Posterior vena cava (tissue), 2 donors: ENCODE results near the gene PCCA. TPM values are rescaled to one million over a fixed set of nuclear protein-coding genes. Genes with fewer than 3 reads are reported as not detected.
"Not testable (repeated sequence)": the region's sequence is repeated elsewhere in the genome, so short reads cannot be mapped to it uniquely, and the experiment has no call there.

Experiments used
- DNase-seq: peaks from one replicate; pipeline ENCODE4 v3.0.0-alpha.2; 2020; ENCODE audit warnings: low spot score
- intact Hi-C, 2 donors: fragments of 100-400 bp; cut with DNase I; formaldehyde crosslinking; loops; one replicate each; pipeline versions ENCODE4 v1.14.1 to v1.14.2; 2022 to 2023
- total RNA-seq, 2 donors: library from RNA; stranded (reverse); fragmentation: NEBNext Ultra II Directional; extraction: Animal tissue kit (Norgen Biotek cat#: 25700); gene quantifications; one replicate each; pipeline ENCODE4 v1.2.1, GENCODE V29; 2021
- donor health status: DM: yes; HTN: yes; CAD: no.
- donor health status: DM: yes; HTN: yes; CAD: no.

PCCA gene
- total RNA-seq, 2 donors from 2014 or later: 32.0 to 34.5 TPM

DNA sequence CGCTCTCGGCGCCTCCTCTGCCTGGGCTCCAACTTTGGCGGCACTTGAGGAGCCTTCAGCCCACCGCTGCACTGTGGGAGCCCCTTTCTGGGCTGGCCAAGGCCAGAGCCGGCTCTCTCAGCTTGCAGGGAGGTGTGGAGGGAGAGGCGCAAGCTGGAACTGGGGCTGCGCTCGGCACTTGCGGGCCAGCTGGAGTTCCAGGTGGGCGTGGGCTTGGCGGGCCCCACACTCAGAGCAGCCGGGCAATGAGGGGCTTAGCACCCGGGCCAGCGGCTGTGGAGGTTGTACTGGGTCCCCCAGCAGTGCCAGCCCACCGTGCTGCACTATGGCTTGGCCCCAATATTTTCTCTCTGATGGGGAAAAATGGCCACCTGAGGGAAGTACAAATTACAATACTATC is 193.4 kb downstream of the PCCA start:
- DNase-seq, intact Hi-C loops: not testable (repeated sequence)

DNA sequence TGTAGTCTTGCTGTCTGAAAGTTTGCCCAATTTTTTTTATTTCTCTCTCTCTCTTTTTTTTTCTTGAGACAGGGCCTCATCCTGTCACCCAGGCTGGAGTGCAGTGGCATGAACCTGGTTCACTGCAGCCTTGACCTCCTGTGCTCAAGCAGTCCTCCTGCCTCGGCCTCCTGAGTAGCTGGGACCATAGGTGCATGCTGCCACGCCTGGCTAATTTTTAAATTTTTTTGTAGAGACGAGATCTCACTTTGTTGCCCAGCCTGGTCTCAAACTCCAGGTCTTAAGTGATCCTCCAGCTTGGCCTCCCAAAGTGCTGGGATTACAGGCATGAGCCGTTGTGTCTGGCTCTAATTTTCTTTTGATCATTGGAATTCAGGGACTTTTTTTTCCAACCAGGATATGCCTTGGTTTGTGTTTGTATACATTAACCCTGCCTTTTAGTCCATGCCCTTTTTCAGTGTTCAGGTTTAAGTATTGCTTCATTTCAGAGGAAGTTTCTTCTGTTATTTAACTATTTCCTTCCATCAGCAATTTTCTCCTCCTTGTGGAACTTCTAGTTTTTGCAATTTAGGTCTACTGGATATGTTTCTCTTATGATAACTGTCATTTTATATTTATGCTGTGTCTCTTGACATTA is 201.4 kb downstream of the PCCA start:
- intact Hi-C loops: no loop called here
- DNase-seq: no peak

DNA sequence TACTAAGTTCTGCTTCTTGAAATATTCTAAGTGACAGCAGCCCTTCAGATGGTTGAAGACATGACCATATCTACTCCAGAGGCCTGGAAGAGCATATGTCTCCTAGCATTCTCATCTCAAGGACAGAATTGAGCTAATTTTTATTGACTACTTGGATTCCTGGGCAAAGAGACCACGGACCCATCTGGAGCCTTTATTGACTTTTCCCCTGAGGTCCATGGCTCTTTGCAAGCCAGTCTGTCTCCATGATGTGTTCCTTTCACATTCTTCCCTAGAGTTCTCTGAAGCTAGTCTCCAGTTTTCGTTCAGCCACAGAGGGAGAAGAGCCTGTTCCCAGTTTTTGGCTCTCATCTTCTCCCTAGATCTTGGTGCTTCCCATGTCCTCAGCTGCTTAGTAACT is 202.7 kb downstream of the PCCA start:
- intact Hi-C loops: no loop called here
- no peak for DNase-seq

DNA sequence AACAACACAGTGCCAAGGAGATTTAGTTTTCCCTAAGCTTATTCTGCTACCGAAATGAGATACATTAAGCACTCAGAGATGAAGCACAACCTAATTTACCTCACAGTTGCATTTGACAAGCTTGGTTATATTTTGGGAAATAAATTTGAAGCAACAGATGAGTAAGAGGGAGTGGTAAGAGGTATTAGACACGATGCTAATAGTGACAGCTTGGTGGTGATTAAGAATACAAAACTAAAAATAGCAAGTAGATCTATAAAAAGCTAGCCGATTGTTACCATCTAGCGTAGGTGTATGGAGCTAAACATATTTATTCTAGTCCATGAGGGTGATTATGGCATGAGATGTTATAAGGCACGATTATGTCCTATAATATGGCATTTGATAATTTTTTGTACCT is 208.5 kb downstream of the PCCA start:
- DNase-seq: no peak
- intact Hi-C loops: no loop called here

DNA sequence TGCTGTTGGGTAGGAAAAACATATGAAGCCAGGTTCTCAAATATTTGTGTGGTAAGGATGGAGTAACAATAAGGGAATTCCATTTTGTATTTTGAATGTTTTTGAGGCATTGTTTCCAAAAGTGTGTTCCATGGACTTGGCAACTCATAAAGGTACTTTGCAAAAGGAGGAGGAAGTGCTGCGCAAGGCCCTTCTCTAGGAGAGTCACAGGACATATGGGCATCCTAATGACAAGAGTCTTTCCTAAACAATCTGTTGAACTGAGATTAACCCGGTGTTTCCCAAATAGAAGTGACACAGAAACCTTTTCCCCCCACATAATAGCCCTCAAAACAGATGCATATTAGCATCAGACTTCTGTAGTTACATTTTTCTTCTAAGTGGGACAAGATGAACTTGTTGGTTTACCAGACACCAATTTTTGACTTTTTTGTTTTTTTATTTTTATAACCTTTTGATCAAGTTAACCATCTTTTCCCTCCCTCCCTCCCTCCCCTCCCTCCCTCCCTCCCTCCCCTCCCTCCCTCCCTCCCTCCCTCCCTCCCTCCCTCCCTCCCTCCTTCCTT is 209.3 kb downstream of the PCCA start:
- intact Hi-C loops: no loop called here
- no peak for DNase-seq

DNA sequence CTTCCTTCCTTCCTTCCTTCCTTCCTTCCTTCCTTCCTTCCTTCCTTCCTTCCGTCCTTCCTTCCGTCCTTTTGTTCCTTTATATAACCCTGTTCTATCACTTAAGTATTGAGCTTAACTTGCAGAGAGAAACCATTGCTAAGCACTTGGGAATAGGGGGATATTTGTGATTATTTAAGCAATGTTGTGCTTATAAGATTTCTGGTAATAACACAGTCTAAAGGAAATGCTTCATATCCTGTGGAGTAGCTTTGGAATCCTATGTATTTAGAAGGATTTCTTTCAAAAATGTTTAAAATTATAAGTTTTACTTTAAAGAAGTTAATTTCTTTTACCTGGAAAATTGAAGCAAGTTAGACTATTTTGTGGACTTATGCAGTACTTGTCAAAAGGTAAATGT is 209.8 kb downstream of the PCCA start:
- intact Hi-C loops: no loop called here
- DNase-seq: no peak

DNA sequence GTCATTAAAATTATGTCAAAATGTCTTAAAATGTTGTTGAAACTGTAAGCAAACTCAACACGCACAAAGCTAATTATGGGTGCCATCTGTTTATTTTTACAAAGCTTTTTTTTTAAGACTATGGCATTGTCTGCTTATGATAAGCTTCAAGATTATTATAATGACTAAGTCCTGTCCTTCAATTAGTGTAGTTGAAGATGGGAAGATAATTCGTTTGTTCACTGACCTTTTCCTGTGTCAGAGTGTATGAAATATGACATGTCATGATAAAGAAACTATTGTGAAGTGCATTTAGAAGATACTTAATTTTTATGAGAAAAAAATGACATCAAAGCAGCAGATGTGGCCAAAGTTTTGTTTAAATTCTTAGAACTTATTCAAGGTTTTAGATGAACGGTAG is 211.3 kb downstream of the PCCA start:
- DNase-seq: no peak
- intact Hi-C loops: no loop called here

DNA sequence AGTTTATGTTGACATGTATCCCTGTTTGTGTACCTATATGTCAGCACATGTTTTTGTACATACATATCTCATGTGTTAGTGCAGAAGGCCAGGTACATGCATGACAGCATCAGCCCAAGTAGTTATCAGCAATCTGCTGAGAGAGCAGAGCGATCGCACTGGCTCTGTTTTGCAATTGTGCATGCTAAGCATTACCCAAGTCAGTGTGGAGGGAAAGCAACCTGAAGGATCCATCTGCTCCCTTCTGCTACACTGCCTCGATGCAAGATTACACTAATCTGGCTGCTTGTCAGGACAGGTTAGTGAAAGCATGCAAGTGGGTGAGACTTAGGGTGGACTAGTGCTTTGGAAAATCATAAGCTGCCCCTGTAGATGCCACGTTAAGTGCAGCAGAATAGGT is 211.8 kb downstream of the PCCA start:
- intact Hi-C loops: no loop called here
- no peak for DNase-seq

DNA sequence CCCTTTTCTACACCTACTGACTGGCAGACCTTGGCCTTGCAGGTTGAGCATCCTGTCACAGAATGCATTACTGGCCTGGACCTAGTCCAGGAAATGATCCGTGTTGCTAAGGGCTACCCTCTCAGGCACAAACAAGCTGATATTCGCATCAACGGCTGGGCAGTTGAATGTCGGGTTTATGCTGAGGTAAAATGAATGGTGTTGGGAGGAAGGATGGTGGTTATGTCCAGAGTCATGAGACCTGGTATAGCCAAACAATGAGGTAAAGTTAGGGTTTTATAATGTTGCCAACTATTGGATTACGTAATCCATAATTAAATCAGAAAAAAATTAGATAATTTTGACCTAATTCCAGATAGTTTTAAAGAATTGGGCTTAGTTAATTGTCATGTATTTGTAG is 212.5 kb downstream of the PCCA start:
- intact Hi-C loops: no loop called here
- DNase-seq: no peak

DNA sequence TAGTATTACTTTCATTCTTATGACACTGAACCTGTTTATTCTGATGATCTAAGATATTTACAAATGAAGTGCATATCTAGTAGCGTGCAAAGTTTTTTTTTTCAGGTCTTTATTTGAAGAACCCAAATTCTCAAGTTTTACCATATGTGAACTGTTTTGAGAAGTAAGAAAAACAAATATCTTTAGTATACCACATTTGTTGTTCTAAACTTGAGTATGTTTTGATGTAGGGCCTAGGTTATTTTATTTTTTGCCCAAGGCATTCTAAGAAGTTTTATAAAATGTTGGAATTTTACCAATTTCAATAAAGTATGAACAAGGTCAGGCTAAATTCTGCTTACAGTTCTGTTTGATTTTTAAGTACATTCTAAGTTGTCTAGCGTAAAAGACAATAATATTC is 213.5 kb downstream of the PCCA start:
- no peak for DNase-seq
- intact Hi-C loops: no loop called here

DNA sequence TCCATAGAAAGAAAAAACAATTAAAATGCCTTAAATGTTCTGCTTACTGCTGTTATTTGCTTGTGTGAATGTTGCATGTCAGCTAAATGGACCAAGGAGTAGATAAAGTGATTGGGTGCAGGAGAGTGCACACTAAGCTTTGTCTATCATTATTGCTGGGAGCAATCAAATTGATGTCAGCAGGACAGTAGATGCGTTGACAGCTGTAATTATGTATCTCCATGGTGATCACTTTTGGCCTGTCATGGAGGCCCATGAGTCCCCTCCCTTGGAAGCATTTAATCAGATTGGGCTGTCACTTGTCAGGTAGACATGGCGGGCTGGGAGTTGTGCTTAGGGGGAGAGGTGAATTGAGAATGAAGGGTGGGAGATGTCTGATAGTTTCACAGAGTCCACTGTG is 215.3 kb downstream of the PCCA start:
- DNase-seq: no peak

DNA sequence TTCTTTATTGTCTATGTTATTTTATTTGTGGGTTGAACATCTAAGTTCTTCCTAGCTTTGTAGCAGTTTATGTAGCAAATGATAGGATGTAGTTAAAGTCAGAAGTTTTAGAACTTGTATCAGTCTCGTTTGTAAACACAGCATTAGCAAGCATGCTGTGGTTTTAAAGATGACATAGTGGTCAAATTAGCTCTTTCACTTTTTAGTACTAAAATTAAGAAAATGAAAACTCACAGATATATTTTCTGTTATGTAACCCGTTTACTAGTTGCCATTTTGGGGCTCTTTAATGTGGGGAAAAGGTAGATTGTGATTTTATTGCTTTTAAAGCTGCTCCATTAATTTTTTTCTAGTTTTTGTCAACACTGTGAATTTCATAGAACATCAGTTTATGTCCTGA is 216.5 kb downstream of the PCCA start:
- intact Hi-C loops: no loop called here
- no peak for DNase-seq

More for the DNA sequence above, 215.3 kb downstream of the PCCA start:
- intact Hi-C loops: no loop called here

DNA sequence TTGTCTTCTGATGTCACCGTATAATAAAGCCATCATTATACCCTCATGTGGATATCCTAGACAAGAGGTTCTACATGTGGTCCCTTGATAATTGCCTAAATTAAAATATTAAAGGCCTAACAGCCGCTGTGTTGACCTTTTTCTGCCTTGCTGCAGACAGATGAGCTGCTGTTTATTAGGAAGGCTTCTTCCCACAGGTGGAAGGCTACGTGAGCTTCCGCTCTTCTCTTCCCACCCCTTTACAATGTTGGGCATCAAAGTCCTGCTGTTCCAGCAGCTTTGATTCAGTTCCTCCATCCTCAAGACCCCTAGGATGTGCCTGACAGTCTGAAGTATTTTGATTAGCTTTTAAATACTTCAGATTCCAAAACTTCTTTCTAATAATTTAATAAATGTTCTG is 217.1 kb downstream of the PCCA start:
- intact Hi-C loops: no loop called here
- no peak for DNase-seq

DNA sequence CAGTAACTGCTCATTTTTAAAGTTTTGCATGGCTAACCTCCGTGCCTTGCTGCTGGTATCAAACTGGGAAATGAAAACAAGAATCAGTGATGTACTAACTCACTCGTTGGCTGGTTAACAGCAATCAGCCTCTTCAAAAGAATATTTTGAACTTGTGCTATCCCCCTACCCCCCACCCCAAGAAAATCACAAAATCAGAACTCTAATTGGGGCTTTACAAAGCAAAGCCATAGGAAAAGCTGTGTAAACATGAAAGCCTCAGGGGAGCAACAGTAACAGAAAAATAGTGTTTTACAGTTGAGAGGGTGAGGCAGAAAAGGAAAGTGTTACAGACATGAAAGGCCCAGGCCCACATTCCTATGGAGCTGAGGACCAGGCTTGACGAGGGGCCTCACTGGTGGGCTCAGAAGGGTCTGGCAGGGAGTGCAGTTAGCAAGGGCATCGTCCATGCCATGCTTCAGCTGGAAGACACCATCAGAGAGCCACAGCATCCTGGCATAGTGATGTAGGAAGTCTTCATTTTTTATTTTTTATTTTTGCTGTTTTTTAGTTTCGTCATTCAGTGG is 217.6 kb downstream of the PCCA start:
- no peak for DNase-seq
- intact Hi-C loops: no loop called here

DNA sequence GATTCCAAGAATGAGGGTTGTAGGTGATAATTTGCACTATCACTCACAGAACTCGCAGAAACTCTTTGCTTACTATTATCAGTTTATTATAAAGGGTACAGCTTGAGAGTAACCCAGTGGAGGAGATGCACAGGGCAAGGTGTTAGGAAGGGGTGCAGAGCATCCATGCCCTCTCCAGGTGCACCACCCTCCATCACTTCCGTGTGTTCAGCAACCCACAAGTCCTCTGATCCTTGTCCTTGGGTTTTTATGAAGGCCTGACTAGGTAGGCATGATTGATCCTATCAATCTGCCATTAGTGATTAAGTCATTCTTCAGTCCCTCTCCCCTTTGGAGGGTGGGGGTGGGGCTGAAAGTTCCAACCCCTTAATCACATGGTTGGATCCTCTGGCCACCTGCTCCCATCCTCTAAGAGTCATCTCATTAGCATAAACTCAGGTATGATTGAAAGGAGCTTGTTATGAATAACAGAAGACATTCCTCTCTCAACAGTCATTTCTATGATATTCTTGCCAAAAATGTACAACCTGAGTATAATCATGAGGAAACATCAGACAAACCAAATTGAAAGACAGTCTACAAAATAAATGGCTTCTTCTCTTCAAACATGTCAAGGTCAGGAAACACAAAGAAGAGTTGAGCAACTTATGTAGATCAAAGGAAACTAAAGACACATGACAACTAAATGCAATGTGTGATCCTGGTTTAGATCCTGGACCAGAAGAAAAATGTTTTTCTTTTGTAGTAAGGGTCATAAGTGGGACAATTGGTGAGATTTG is 225.4 kb downstream of the PCCA start:
- DNase-seq: no peak
- intact Hi-C loops: no loop called here

DNA sequence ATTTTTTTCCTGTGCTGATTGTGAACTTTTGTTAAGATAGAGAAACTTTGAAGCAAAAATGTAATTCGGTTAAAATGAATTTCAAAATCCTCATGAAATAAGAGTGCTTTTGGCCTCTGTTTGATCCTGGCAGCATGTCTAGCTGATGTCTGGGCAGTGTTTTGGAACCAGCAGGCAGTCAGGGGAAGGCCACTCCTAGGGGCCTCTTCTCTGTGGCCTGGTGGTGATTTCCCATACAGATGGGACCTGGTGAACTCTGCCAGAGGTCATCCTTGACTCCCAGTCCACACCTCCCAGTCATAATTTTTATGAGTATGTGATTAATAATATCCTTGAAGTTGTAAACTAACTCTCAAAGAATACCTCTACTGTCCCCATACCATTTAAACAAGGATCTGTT is 226.6 kb downstream of the PCCA start:
- no peak for DNase-seq
- intact Hi-C loops: no loop called here

DNA sequence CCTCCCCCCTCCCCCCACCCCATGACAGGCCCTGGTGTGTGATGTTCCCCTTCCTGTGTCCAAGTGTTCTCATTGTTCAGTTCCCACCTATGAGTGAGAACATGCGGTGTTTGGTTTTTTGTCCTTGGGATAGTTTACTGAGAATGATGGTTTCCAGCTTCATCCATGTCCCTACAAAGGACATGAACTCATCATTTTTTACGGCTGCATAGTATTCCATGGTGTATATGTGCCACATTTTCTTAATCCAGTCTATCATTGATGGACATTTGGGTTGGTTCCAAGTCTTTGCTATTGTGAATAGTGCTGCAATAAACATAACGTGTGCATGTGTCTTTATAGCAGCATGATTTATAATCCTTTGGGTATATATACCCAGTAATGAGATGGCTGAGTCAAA is 229.6 kb downstream of the PCCA start:
- DNase-seq, intact Hi-C loops: not testable (repeated sequence)

DNA sequence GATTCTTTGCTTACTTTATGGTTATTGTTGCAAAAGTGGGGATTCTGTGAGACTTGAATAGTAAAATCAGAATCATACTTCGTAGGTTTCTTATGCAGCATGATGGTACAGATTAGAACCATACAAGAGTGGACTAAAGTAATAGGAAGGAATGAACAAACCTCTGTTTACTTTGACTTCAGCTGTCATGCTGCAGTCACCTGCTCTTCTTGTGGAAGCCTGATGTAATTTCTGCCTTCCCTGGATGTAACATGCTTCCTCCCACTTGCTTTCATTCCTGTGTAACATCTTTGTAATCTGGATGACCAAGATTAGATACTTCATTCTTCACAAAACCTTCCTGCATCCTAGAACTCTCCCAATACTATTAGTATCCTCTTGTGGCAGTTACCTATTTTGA is 235.0 kb downstream of the PCCA start:
- DNase-seq: no peak
- intact Hi-C loops: no loop called here

DNA sequence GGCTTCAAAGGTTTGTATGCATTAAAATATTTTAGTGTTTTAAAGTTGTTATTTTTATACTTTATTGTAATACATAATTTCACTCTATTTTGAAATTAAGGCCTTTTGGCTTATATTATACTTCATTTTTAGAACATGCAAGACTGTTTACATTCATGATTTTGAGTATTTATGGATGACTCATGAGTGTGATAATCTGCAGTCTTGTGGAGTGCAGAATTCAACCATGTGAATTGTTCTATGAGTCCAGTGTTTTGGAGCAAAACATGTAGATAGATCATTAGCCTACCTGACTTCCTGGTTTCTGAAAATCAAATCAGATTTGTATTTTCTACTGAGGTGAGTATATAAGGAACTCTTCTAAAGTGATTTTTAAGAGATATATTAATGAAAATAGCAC is 241.8 kb downstream of the PCCA start:
- intact Hi-C loops: no loop called here
- no peak for DNase-seq

DNA sequence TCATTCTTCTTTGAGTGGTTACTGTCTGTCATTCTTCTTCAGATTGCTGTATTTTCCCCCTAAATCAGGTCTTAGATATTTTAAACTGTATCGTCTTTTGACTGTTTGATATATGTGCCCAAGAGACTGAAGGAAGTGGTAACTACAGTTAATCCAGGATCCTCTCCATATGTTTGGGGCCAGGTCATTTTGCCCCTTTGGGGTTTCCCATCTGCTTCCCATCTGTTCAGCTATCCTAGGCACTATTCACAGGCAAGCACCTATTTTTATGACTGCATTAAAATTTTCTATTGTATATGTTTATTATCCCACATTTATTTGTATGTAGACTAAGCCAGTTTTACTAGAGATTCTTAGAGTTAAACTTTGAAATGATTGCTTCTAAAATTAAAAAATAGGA is 244.2 kb downstream of the PCCA start:
- no peak for DNase-seq
- intact Hi-C loops: no loop called here

DNA sequence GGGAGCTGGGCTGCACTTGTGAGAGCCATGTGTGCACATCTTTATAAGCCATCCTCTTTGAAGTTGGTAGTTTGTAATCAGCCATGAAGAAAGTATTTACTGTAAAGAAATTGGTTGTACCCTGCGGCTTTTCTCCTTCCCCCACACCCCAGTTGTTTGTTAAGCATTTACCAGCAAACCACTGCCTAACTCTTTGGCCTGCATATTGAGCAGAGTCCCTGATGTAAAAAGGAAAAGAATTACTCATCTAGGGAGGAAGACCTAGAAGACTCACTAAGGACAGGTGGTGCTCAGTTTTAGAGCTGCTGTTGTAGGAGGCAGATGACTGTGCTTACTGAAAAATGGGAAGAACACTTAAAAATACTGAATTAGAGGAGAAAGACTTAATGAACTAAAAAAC is 245.3 kb downstream of the PCCA start:
- intact Hi-C loops: no loop called here
- DNase-seq: no peak
